SH-SY5Y (cell line): ENCODE results near the gene DMGDH.

ENCODE experiments used
- GATA2 ChIP-seq: IDR thresholded peaks from 2 replicates; pipeline ENCODE4 v1.6.1; 2011; ENCODE audit warnings: mild to moderate bottlenecking, low read depth, low read length
- GATA3 ChIP-seq: IDR thresholded peaks from 2 replicates; pipeline ENCODE4 v1.6.1; 2011; ENCODE audit warnings: low read depth, mild to moderate bottlenecking, low read length, moderate library complexity

DNA sequence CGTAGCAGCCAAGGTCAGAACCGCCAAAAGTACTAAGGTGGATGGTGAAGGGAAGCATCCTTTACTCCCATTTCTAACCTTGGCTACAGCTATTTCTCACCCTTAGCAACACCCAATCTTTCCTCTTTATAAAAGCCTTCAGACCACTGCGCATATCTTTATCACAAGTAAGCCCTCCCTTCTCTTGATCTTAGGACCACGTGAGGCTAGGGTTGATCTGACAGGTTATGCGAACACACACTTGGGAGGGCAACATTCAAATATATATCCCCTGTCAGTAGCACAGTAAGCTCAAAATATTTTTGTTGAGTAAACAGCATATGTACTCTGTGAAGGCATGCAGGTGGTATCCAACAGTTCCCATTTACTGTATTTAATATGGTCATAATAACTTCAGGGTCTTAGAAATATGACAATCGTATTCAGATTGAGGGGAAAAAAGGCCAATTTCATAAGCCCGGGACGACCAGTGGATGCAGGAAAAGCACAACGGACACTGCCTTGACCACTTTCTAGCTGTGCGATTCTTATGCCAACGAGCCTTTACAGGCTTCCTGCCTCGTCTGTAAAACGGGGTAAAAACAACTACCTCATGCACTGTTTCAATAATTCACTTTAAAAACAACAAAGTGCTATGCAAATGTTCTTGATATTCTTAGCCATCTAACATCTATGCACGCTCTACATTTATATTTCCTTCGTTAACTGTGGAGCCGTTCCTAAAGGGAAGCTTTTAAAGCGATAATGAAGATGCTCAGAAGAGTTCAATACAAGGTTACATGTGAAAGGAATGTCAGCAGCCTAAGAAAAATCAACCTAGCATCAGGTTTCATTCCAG is 85.7 kb downstream of the DMGDH start:
- TF ChIP-seq GATA2 (no peak), GATA3 (no peak)
